ENCODE measurements around the gene TP73. TPM values are rescaled to one million over a fixed set of nuclear protein-coding genes. Genes with fewer than 3 reads are reported as not detected.

TP73 gene
- total RNA-seq, 2 donors from 2014 or later, result 1.5 to 5.7 TPM

DNA sequence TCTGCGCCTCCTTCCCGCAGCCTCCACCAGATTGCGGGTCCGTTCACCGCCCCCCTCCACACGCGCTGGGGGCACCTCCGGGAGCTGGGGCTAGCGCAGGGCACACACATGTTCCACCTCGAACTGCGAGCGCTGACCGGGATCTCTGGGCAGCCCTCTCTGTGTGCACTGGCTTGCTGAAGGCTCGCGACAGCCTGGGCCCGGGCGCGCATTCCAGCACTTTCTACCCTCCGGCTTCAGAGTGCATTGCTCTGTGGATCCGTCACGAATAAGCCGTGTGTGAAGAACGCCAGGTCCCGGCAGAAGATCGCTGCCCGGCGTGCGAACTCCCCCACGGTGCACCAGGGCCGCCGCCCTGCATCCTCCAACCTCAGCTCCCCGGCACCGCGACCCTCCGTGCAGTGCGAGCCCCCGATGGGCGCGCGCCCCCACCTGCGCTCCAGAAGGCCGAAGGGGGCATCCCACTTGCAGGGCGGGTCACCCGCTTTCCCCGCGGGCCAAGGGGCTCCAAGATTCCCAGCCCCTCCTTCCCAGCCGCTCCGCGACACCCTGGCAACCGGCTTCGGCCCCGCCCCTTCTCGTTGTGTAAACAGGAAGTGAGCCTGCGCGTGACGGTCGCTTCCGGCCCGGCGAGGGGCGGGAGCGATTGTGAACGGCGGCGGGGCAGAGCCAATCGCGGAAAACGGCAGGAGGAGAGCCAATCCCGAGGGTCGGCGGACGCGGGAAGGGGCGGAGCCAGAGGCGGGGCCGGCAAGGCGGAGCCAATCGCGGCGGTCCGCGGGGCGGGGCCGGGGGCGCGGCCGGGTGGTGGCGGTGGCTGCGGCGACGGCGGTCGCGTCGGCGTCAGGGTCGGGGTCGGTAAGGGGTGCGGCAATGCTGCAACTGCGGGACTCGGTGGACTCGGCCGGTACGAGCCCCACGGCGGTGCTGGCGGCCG lies 27.8 kb upstream of the TP73 start, which contains the start of gene TPRG1L:
Gene TPRG1L (plus strand): TSS at position 816 of the 937 bp plus-strand sequence. CDS start 58 bp downstream, at position 874.
- H3K4me1 Mint-ChIP-seq (ENCODE audit: low read depth in 2 of 2), result peaks cover 33 to 34% of the 10 kb centered on the region in 2 donors
- ATAC-seq, result peak; percentile 98
- no peaks in the 10 kb centered on the region for H3K36me3 Mint-ChIP-seq
- no peaks in the 10 kb centered on the region for H3K9me3 Mint-ChIP-seq
- H3K27ac Mint-ChIP-seq, result peak within 1 kb of the TSS; percentile 70 to 78
- H3K4me3 Mint-ChIP-seq, result peak within 1 kb of the TSS; percentile 93
- DNase-seq (ENCODE audit: low spot score), result peak; percentile 97
- no peaks in the 10 kb centered on the region for H3K27me3 Mint-ChIP-seq

DNA sequence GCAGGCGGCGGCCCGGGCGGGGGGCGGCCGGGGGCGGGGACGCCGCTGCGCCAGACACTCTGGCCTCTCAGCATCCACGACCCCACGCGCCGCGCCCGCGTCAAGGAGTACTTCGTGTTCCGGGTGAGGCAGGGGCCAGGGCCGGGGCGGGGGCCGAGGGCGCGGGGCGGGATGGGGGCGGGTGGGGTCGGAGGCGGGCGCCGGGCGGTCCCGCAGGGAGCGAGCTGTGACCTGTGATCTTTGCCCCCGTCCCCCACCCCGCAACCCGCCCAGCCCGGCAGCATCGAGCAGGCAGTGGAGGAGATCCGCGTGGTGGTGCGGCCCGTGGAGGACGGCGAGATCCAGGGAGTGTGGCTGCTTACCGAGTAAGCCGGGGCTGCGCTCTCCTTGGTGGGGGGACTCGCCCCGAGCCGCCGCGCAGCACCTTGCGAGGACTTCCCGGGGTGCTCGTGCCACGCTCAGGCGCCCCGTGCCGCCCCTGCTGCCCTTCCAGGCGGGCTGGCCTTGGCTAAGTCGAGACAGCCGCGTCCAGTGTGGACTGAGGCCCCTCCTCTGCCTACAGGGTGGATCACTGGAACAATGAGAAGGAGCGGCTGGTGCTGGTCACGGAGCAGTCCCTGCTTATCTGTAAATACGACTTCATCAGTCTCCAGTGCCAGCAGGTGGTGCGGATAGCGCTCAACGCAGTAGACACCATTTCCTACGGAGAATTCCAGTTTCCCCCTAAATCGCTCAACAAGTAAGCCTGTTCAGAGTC lies 27.0 kb upstream of the TP73 start:
- peak in 1 of 2 donors; percentile 34 for ATAC-seq

DNA sequence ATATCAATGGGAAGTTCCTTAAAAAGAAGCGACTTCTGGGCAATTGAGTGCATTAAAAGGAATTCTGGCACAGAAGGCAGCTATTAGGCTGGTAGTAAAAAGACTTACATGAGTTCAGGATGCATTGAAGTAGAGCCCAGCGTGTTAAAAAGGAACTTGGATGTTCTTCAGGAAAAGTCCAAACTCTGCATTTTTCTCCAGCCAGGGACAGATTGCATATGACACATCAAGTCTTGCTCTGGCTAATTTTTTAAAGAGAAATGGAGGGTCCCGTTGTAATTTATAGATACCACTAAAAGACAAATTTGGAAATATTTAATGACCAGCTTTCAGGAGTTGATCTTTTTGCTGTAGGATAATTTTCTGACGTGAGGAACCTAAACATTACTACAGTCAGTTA lies 26.3 kb upstream of the TP73 start:
- Mint-ChIP-seq H3K4me1 (ENCODE audit: low read depth in 2 of 2) (peaks cover 28 to 29% of the 10 kb centered on the region in 2 donors), H3K9me3 (no peaks in the 10 kb centered on the region), H3K4me3 (peak overlapping the region; percentile 93), H3K36me3 (no peaks in the 10 kb centered on the region), H3K27me3 (no peaks in the 10 kb centered on the region), H3K27ac (peak overlapping the region in 1 of 2 donors; percentile 21)
- DNase-seq (ENCODE audit: low spot score) (no peak), ATAC-seq (no peak)

More for the DNA sequence above, 27.0 kb upstream of the TP73 start:
- Mint-ChIP-seq H3K9me3 (no peaks in the 10 kb centered on the region), H3K4me3 (peak overlapping the region; percentile 93), H3K4me1 (ENCODE audit: low read depth in 2 of 2) (peaks cover 28 to 33% of the 10 kb centered on the region in 2 donors), H3K27me3 (no peaks in the 10 kb centered on the region), H3K36me3 (no peaks in the 10 kb centered on the region), H3K27ac (peak overlapping the region; percentile 21 to 70)
- no peak for DNase-seq (ENCODE audit: low spot score)

- Mint-ChIP-seq H3K4me1 (ENCODE audit: low read depth in 2 of 2) (peaks cover 26 to 28% of the 10 kb centered on the region in 2 donors), H3K4me3 (no peak overlapping the region)
- no peak for ATAC-seq
Observed at GRCh38 chr1:3627515-3628253, 24.6 kb upstream of the TP73 start.

DNA sequence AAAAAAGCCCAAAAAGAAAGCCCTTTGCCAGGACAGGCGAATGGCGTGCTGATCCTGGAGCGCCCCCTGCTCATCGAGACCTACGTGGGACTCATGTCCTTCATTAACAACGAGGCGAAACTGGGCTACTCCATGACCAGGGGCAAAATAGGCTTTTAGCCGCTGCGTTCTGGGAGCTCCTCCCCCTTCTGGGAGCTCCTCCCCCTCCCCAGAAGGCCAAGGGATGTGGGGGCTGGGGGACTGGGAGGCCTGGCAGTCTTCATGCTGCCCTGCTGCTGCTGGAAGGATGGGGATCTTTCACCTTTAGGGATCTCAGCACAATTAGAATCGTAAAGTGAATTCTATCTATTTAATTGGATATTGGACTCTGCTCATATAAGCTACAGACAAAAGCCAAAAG lies 23.9 kb upstream of the TP73 start:
- Mint-ChIP-seq H3K9me3 (no peaks in the 10 kb centered on the region), H3K27me3 (no peaks in the 10 kb centered on the region), H3K27ac (no peak overlapping the region), H3K4me1 (ENCODE audit: low read depth in 2 of 2) (peaks cover 18 to 21% of the 10 kb centered on the region in 2 donors), H3K36me3 (no peaks in the 10 kb centered on the region), H3K4me3 (no peak overlapping the region)
- no peak for ATAC-seq
- no peak for DNase-seq (ENCODE audit: low spot score)

More at GRCh38 chr1:3627515-3628253, 24.6 kb upstream of the TP73 start:
- Mint-ChIP-seq H3K9me3 (no peaks in the 10 kb centered on the region), H3K36me3 (no peaks in the 10 kb centered on the region), H3K27ac (no peak overlapping the region), H3K27me3 (no peaks in the 10 kb centered on the region)
- DNase-seq (ENCODE audit: low spot score), result no peak

GRCh38 chr1:3629561-3630160 lies 22.7 kb upstream of the TP73 start:
- ATAC-seq (no peak), DNase-seq (ENCODE audit: low spot score) (no peak)
- Mint-ChIP-seq H3K4me3 (no peak overlapping the region), H3K4me1 (ENCODE audit: low read depth in 2 of 2) (peaks cover 8 to 9% of the 10 kb centered on the region in 2 donors), H3K27ac (no peak overlapping the region), H3K9me3 (no peaks in the 10 kb centered on the region), H3K27me3 (no peaks in the 10 kb centered on the region), H3K36me3 (no peaks in the 10 kb centered on the region)

GRCh38 chr1:3630161-3630611 lies 22.1 kb upstream of the TP73 start:
- Mint-ChIP-seq H3K4me3 (no peak overlapping the region), H3K9me3 (no peaks in the 10 kb centered on the region), H3K36me3 (no peaks in the 10 kb centered on the region), H3K27me3 (no peaks in the 10 kb centered on the region), H3K27ac (no peak overlapping the region), H3K4me1 (ENCODE audit: low read depth in 2 of 2) (peaks cover 7% of the 10 kb centered on the region in 2 donors)
- DNase-seq (ENCODE audit: low spot score) (no peak), ATAC-seq (no peak)

DNA sequence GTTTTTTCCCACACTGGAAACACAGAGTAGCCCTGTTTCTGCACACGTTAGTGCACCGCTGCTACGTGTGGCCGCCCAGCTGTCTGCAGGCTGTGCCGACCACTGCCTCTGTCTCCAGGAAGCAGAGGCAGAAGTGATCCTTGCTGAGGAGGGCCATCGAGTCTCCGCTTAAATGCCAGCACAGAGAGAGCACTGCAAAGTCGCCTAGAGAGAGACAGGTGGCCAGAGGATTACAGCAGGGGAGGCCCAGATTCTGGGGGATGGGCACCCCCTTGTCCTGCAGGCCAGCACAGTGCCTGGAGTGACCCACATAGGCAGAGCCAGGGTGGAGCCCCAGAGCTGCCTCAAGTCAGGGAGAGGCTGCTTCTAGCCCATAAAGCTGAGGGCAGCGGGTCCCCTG lies 21.4 kb upstream of the TP73 start:
- no peak for DNase-seq (ENCODE audit: low spot score)
- Mint-ChIP-seq H3K4me3 (no peak overlapping the region), H3K9me3 (no peaks in the 10 kb centered on the region), H3K27me3 (no peaks in the 10 kb centered on the region), H3K27ac (no peak overlapping the region), H3K36me3 (no peaks in the 10 kb centered on the region), H3K4me1 (ENCODE audit: low read depth in 2 of 2) (peaks cover 4% of the 10 kb centered on the region in 2 donors)
- no peak for ATAC-seq

- Mint-ChIP-seq H3K4me3 (no peak overlapping the region), H3K36me3 (peaks cover 5% of the 10 kb centered on the region), H3K27me3 (no peaks in the 10 kb centered on the region), H3K9me3 (no peaks in the 10 kb centered on the region), H3K4me1 (ENCODE audit: low read depth in 2 of 2) (peaks cover 0 to 3% of the 10 kb centered on the region in 2 donors), H3K27ac (no peak overlapping the region)
- no peak for ATAC-seq
- DNase-seq (ENCODE audit: low spot score), result no peak
Observed at GRCh38 chr1:3631320-3632260, 20.7 kb upstream of the TP73 start.

- Mint-ChIP-seq H3K4me1 (ENCODE audit: low read depth in 2 of 2) (peaks cover 0 to 3% of the 10 kb centered on the region in 2 donors), H3K27me3 (no peaks in the 10 kb centered on the region), H3K27ac (no peak overlapping the region), H3K9me3 (no peaks in the 10 kb centered on the region), H3K36me3 (peaks cover 10% of the 10 kb centered on the region), H3K4me3 (no peak overlapping the region)
- DNase-seq (ENCODE audit: low spot score) (no peak), ATAC-seq (no peak)
Observed at GRCh38 chr1:3632298-3632697, 20.0 kb upstream of the TP73 start.

GRCh38 chr1:3632716-3633343 lies 19.5 kb upstream of the TP73 start:
- Mint-ChIP-seq H3K9me3 (no peaks in the 10 kb centered on the region), H3K4me3 (no peak overlapping the region), H3K27ac (no peak overlapping the region), H3K27me3 (no peaks in the 10 kb centered on the region), H3K4me1 (ENCODE audit: low read depth in 2 of 2) (peaks cover 0 to 3% of the 10 kb centered on the region in 2 donors), H3K36me3 (peaks cover 10% of the 10 kb centered on the region)
- ATAC-seq (no peak), DNase-seq (ENCODE audit: low spot score) (no peak)
